OCI-LY1 (cell line): ENCODE data around the gene GRXCR2.

ENCODE experiments used
- H2AFZ ChIP-seq: fragments of 200-600 bp; sonication (generic), shearing (Covaris generic); 2 replicates; pipeline ENCODE4 v1.6.0; 2014; ENCODE audit warnings: antibody characterized with exemption, mild to moderate bottlenecking, low read length
- H3F3A ChIP-seq: fragments of 200-600 bp; sonication (generic), shearing (Covaris generic); 2 replicates; pipeline ENCODE4 v1.6.0; 2014; ENCODE audit warnings: mild to moderate bottlenecking, antibody characterized with exemption, low read length, moderate library complexity; ENCODE audit not compliant: insufficient read depth
- H3K27ac ChIP-seq: fragments of 200-600 bp; sonication (generic); 2 replicates; pipeline ENCODE4 v1.5.1; 2014; ENCODE audit warnings: low read length, mixed run types, mild to moderate bottlenecking, low read depth; ENCODE audit not compliant: poor library complexity, severe bottlenecking
- H3K27me3 ChIP-seq: fragments of 200-600 bp; sonication (generic); 2 replicates; pipeline ENCODE4 v1.6.0; 2014; ENCODE audit warnings: antibody characterized with exemption, mild to moderate bottlenecking, low read length, moderate library complexity; ENCODE audit not compliant: insufficient read depth
- H3K36me3 ChIP-seq: fragments of 200-600 bp; sonication (generic); 2 replicates; pipeline ENCODE4 v1.6.1; 2014; ENCODE audit warnings: mild to moderate bottlenecking, antibody characterized with exemption, low read length, moderate library complexity, mixed read lengths; ENCODE audit not compliant: insufficient read depth
- H3K4me1 ChIP-seq: fragments of 200-600 bp; sonication (generic); 2 replicates; pipeline ENCODE4 v1.5.1; 2014; ENCODE audit warnings: mild to moderate bottlenecking, low read length, moderate library complexity; ENCODE audit not compliant: insufficient read depth, severe bottlenecking
- H3K4me2 ChIP-seq: fragments of 200-600 bp; sonication (generic), shearing (Covaris generic); 2 replicates; pipeline ENCODE4 v1.6.1; 2014; ENCODE audit warnings: low read length
- H3K4me3 ChIP-seq: fragments of 200-600 bp; sonication (generic); 2 replicates; pipeline ENCODE4 v1.5.1; 2014; ENCODE audit warnings: low read length, low read depth, mild to moderate bottlenecking, mixed read lengths; ENCODE audit not compliant: poor library complexity, severe bottlenecking
- H3K79me2 ChIP-seq: fragments of 200-600 bp; shearing (Covaris generic); 2 replicates; pipeline ENCODE4 v1.6.1; 2016; ENCODE audit warnings: mixed run types, low read length, mixed read lengths; ENCODE audit not compliant: insufficient read depth
- H3K9ac ChIP-seq: fragments of 200-600 bp; sonication (generic), shearing (Covaris generic); 2 replicates; pipeline ENCODE4 v1.6.1; 2014; ENCODE audit warnings: mild to moderate bottlenecking, low read length, mixed read lengths
- H3K9me2 ChIP-seq: fragments of 200-600 bp; sonication (generic), shearing (Covaris generic); 2 replicates; pipeline ENCODE4 v1.6.1; 2014; ENCODE audit warnings: low read depth, mild to moderate bottlenecking, low read length, mixed read lengths
- H3K9me3 ChIP-seq: fragments of 200-600 bp; shearing (Covaris generic); 2 replicates; pipeline ENCODE4 v1.6.1; 2014; ENCODE audit warnings: low read length, mixed read lengths
- H4K20me1 ChIP-seq: fragments of 200-600 bp; sonication (generic), shearing (Covaris generic); 2 replicates; pipeline ENCODE4 v1.6.0; 2016; ENCODE audit warnings: mild to moderate bottlenecking, low read length; ENCODE audit not compliant: insufficient read depth
- EZH2 ChIP-seq: fragments of 200-600 bp; sonication (generic), shearing (Covaris generic); IDR thresholded peaks from 2 replicates; pipeline ENCODE4 v1.8.0; 2017; ENCODE audit warnings: borderline replicate concordance, mixed run types, mild to moderate bottlenecking, antibody characterized with exemption, low read length, moderate library complexity, mixed read lengths
- TF ChIP-seq, protein P1 (sequence below): fragments of 200-600 bp; sonication (generic), shearing (Covaris generic); IDR thresholded peaks from 2 replicates; pipeline ENCODE4 v1.5.1; 2017; ENCODE audit warnings: mild to moderate bottlenecking, antibody characterized with exemption, low read length, moderate library complexity, mixed read lengths

Gene GRXCR2

GRCh38 chr5:145824040-145824439, 48.8 kb downstream of the GRXCR2 start:
- TF ChIP-seq, protein P1, sequence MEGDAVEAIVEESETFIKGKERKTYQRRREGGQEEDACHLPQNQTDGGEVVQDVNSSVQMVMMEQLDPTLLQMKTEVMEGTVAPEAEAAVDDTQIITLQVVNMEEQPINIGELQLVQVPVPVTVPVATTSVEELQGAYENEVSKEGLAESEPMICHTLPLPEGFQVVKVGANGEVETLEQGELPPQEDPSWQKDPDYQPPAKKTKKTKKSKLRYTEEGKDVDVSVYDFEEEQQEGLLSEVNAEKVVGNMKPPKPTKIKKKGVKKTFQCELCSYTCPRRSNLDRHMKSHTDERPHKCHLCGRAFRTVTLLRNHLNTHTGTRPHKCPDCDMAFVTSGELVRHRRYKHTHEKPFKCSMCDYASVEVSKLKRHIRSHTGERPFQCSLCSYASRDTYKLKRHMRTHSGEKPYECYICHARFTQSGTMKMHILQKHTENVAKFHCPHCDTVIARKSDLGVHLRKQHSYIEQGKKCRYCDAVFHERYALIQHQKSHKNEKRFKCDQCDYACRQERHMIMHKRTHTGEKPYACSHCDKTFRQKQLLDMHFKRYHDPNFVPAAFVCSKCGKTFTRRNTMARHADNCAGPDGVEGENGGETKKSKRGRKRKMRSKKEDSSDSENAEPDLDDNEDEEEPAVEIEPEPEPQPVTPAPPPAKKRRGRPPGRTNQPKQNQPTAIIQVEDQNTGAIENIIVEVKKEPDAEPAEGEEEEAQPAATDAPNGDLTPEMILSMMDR, result no peak
- no peak for TF ChIP-seq EZH2
- Histone ChIP-seq H2AFZ (no peak overlapping the region), H3K27ac (no peak overlapping the region), H3K27me3 (no peaks in the 10 kb centered on the region), H4K20me1 (no peaks in the 10 kb centered on the region), H3K9ac (no peak overlapping the region), H3F3A (no peaks in the 10 kb centered on the region), H3K4me1 (no peaks in the 10 kb centered on the region), H3K9me2 (no peaks in the 10 kb centered on the region), H3K4me2 (no peak overlapping the region), H3K9me3 (no peaks in the 10 kb centered on the region), H3K79me2 (no peaks in the 10 kb centered on the region), H3K36me3 (no peaks in the 10 kb centered on the region), H3K4me3 (no peak overlapping the region)

GRCh38 chr5:145818604-145819003, 54.2 kb downstream of the GRXCR2 start:
- H3K4me3 ChIP-seq, result no peak overlapping the region
- no peak overlapping the region for H2AFZ ChIP-seq
- TF ChIP-seq, protein P1, result no peak
- no peak for TF ChIP-seq EZH2
- no peaks in the 10 kb centered on the region for H3F3A ChIP-seq
- no peaks in the 10 kb centered on the region for H4K20me1 ChIP-seq
- H3K79me2 ChIP-seq, result no peaks in the 10 kb centered on the region
- no peaks in the 10 kb centered on the region for H3K9me2 ChIP-seq
- H3K27ac ChIP-seq, result no peak overlapping the region
- no peaks in the 10 kb centered on the region for H3K4me1 ChIP-seq
- H3K36me3 ChIP-seq, result no peaks in the 10 kb centered on the region
- no peaks in the 10 kb centered on the region for H3K27me3 ChIP-seq
- H3K9me3 ChIP-seq, result no peaks in the 10 kb centered on the region
- H3K4me2 ChIP-seq, result no peak overlapping the region
- no peak overlapping the region for H3K9ac ChIP-seq

- Histone ChIP-seq H3K27me3 (no peaks in the 10 kb centered on the region), H4K20me1 (no peaks in the 10 kb centered on the region), H3K4me2 (no peak overlapping the region), H3K36me3 (no peaks in the 10 kb centered on the region), H3K4me3 (no peak overlapping the region), H3K79me2 (no peaks in the 10 kb centered on the region), H3K27ac (no peak overlapping the region), H3K9me3 (no peaks in the 10 kb centered on the region), H2AFZ (no peak overlapping the region), H3K9me2 (no peaks in the 10 kb centered on the region), H3K9ac (no peak overlapping the region), H3F3A (no peaks in the 10 kb centered on the region), H3K4me1 (no peaks in the 10 kb centered on the region)
- TF ChIP-seq, protein P1, result no peak
- no peak for TF ChIP-seq EZH2
Measured at GRCh38 chr5:145812877-145813276, 59.9 kb downstream of the GRXCR2 start.
